ENCODE results near the gene UVSSA.
"Not testable (repeated sequence)": the region's sequence is repeated elsewhere in the genome, so short reads cannot be mapped to it uniquely, and the experiment has no call there.

UVSSA gene

GRCh38 chr4:1378559-1379231 lies 31.7 kb downstream of the UVSSA start:
- no peak for DNase-seq

GRCh38 chr4:1379351-1379781 lies 32.4 kb downstream of the UVSSA start:
- no peak for DNase-seq

GRCh38 chr4:1379801-1380331 lies 32.9 kb downstream of the UVSSA start:
- no peak for DNase-seq

GRCh38 chr4:1380368-1381151 lies 33.6 kb downstream of the UVSSA start:
- no peak for DNase-seq

GRCh38 chr4:1381181-1381621 lies 34.2 kb downstream of the UVSSA start:
- DNase-seq, result no peak

GRCh38 chr4:1381944-1382541 lies 35.0 kb downstream of the UVSSA start:
- DNase-seq, result no peak

GRCh38 chr4:1382776-1383727 lies 36.0 kb downstream of the UVSSA start:
- DNase-seq, result no peak

GRCh38 chr4:1383728-1384591 lies 37.0 kb downstream of the UVSSA start:
- no peak for DNase-seq

- no peak for DNase-seq
These were observed 37.8 kb downstream of the UVSSA start for GRCh38 chr4:1384675-1385372.

- no peak for DNase-seq
These were observed 38.6 kb downstream of the UVSSA start for GRCh38 chr4:1385373-1386340.

- DNase-seq, result not testable (repeated sequence)
These were observed 46.4 kb downstream of the UVSSA start for GRCh38 chr4:1393363-1393762.

- DNase-seq, result no peak
These were observed 46.9 kb downstream of the UVSSA start for GRCh38 chr4:1393866-1394265.

- not testable (repeated sequence) for DNase-seq
These were observed 47.8 kb downstream of the UVSSA start for GRCh38 chr4:1394554-1395388.

- not testable (repeated sequence) for DNase-seq
These were observed 48.4 kb downstream of the UVSSA start for GRCh38 chr4:1395389-1395820.

GRCh38 chr4:1395941-1396805 lies 49.2 kb downstream of the UVSSA start:
- DNase-seq, result no peak

- no peak for DNase-seq
These were observed 49.9 kb downstream of the UVSSA start for GRCh38 chr4:1396806-1397455.
